ENCODE measurements around the gene ZMIZ1.

The ZMIZ1 gene

DNA sequence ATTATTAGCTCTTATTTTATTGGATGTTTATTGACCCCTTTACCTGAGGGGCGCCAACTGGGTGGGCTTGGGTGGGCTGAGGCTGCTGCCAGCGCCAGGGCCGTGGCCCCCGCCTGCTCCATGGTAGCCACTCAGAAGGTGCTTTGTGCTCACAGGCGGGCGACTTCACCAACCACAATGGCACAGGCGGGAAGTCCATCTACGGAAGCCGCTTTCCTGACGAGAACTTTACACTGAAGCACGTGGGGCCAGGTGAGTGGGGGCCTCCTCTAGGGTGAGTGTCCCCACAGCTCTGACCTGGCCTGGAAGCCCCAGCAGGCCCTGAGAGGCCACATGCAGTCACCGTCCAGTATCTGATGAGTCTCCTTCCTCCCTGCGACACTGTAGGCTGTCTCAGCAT, 282.6 kb downstream of the ZMIZ1 start:
- H3K9me3 ChIP-seq (ENCODE audit: control insufficient read depth, insufficient read depth, low read length): no peaks in the 10 kb centered on the region
- no peaks in the 10 kb centered on the region for H3K27me3 ChIP-seq (ENCODE audit: control insufficient read depth, insufficient read depth, low read length)
- H3K36me3 ChIP-seq (ENCODE audit: control insufficient read depth, insufficient read depth, low read length): peaks cover 70% of the 10 kb centered on the region
- peaks cover 10% of the 10 kb centered on the region; the same call in 1 of the 2 replicates for H3K4me1 ChIP-seq (ENCODE audit: control insufficient read depth, insufficient read depth, low read length)
- H3K9ac ChIP-seq (ENCODE audit: low read depth, low read length): no peak overlapping the region
- H3K27ac ChIP-seq (ENCODE audit: low read depth, low read length): no peak overlapping the region
- no peak overlapping the region for H3K4me3 ChIP-seq (ENCODE audit: low read depth, low read length)

DNA sequence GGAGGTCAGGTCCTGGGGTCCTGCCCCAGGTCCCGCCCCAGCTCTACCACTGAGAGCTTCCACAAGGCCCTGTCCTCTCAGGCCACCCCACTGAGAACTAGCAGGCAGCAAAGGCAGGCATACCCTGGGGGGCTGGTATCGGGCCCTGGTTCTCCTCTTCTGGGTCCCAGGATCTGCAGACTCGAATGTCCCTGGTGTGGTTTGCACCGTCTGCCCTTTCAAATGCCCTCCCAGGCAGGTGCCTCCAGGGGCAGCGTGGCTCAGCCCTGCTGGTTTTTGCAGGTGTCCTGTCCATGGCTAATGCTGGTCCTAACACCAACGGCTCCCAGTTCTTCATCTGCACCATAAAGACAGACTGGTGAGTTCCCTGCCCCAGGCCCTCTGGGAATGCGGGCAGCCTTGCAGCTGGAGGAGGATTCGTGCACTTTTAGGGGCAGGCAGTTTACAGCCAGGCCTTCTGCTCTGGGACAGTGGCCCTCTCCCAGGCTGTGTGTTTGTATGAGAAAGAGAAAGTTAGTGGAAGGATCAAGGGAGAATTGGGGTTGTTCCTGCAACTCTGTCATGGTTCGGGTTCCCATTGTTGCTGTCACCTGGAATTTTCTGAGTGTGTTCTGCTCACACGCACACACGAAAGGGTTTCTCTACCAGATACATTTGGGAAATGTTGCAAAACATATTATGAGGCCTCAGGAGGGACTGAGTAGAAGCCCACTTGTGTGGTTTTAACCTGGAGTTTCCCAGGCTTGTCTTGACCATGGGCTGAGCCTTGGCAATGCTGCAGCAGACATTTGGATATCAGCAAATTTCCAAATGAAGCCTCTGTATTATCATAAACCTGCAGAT, 283.5 kb downstream of the ZMIZ1 start:
- Histone ChIP-seq H3K27me3 (ENCODE audit: control insufficient read depth, insufficient read depth, low read length) (no peaks in the 10 kb centered on the region), H3K4me1 (ENCODE audit: control insufficient read depth, insufficient read depth, low read length) (peaks cover 5% of the 10 kb centered on the region; the same call in 1 of the 2 replicates), H3K27ac (ENCODE audit: low read depth, low read length) (no peak overlapping the region), H3K36me3 (ENCODE audit: control insufficient read depth, insufficient read depth, low read length) (peaks cover 70% of the 10 kb centered on the region), H3K9me3 (ENCODE audit: control insufficient read depth, insufficient read depth, low read length) (no peaks in the 10 kb centered on the region), H3K9ac (ENCODE audit: low read depth, low read length) (no peak overlapping the region), H3K4me3 (ENCODE audit: low read depth, low read length) (no peak overlapping the region)

DNA sequence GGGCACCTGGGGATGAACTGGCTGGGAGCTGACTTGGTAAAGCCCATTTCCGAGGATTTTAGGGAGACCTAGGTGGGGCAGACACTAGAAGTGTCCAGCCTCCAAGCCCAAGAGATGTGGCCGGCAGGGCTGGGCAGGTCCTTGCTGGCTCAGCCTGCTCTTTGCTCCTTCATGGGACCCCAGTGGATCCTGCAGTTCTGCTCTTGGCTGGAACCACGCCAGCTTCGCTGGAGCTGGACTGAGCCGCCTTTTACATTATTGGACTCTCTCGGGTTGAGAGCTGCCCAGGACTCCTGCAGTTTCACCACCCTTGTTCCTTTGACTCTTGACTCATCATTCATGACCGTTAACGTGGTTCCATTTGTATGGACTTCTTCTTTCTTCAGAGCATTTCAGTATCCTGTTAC, 284.2 kb downstream of the ZMIZ1 start:
- Histone ChIP-seq H3K27me3 (ENCODE audit: control insufficient read depth, insufficient read depth, low read length) (no peaks in the 10 kb centered on the region), H3K9me3 (ENCODE audit: control insufficient read depth, insufficient read depth, low read length) (no peaks in the 10 kb centered on the region), H3K9ac (ENCODE audit: low read depth, low read length) (no peak overlapping the region), H3K27ac (ENCODE audit: low read depth, low read length) (no peak overlapping the region), H3K4me1 (ENCODE audit: control insufficient read depth, insufficient read depth, low read length) (peaks cover 5% of the 10 kb centered on the region; the same call in 1 of the 2 replicates), H3K36me3 (ENCODE audit: control insufficient read depth, insufficient read depth, low read length) (peaks cover 70% of the 10 kb centered on the region), H3K4me3 (ENCODE audit: low read depth, low read length) (no peak overlapping the region)

DNA sequence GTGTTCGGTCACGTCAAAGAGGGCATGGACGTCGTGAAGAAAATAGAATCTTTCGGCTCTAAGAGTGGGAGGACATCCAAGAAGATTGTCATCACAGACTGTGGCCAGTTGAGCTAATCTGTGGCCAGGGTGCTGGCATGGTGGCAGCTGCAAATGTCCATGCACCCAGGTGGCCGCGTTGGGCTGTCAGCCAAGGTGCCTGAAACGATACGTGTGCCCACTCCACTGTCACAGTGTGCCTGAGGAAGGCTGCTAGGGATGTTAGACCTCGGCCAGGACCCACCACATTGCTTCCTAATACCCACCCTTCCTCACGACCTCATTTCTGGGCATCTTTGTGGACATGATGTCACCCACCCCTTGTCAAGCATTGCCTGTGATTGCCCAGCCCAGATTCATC, 285.0 kb downstream of the ZMIZ1 start:
- Histone ChIP-seq H3K9ac (ENCODE audit: low read depth, low read length) (no peak overlapping the region), H3K4me3 (ENCODE audit: low read depth, low read length) (no peak overlapping the region), H3K27me3 (ENCODE audit: control insufficient read depth, insufficient read depth, low read length) (no peaks in the 10 kb centered on the region), H3K9me3 (ENCODE audit: control insufficient read depth, insufficient read depth, low read length) (no peaks in the 10 kb centered on the region), H3K27ac (ENCODE audit: low read depth, low read length) (no peak overlapping the region), H3K4me1 (ENCODE audit: control insufficient read depth, insufficient read depth, low read length) (no peaks in the 10 kb centered on the region), H3K36me3 (ENCODE audit: control insufficient read depth, insufficient read depth, low read length) (peaks cover 68% of the 10 kb centered on the region)

DNA sequence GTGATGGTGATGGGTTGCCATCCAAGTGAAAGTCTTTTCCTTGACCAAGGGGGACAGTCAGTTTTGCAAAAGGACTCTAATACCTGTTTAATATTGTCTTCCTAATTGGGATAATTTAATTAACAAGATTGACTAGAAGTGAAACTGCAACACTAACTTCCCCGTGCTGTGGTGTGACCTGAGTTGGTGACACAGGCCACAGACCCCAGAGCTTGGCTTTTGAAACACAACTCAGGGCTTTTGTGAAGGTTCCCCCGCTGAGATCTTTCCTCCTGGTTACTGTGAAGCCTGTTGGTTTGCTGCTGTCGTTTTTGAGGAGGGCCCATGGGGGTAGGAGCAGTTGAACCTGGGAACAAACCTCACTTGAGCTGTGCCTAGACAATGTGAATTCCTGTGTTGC, 285.4 kb downstream of the ZMIZ1 start:
- no peak overlapping the region for H3K4me3 ChIP-seq (ENCODE audit: low read depth, low read length)
- no peak overlapping the region for H3K27ac ChIP-seq (ENCODE audit: low read depth, low read length)
- H3K9ac ChIP-seq (ENCODE audit: low read depth, low read length): no peak overlapping the region
- peaks cover 64% of the 10 kb centered on the region for H3K36me3 ChIP-seq (ENCODE audit: control insufficient read depth, insufficient read depth, low read length)
- no peaks in the 10 kb centered on the region for H3K4me1 ChIP-seq (ENCODE audit: control insufficient read depth, insufficient read depth, low read length)
- no peaks in the 10 kb centered on the region for H3K27me3 ChIP-seq (ENCODE audit: control insufficient read depth, insufficient read depth, low read length)
- no peaks in the 10 kb centered on the region for H3K9me3 ChIP-seq (ENCODE audit: control insufficient read depth, insufficient read depth, low read length)

GRCh38 chr10:79354615-79355014, 285.8 kb downstream of the ZMIZ1 start:
- Histone ChIP-seq H3K4me3 (ENCODE audit: low read depth, low read length) (no peak overlapping the region), H3K9me3 (ENCODE audit: control insufficient read depth, insufficient read depth, low read length) (no peaks in the 10 kb centered on the region), H3K27ac (ENCODE audit: low read depth, low read length) (no peak overlapping the region), H3K4me1 (ENCODE audit: control insufficient read depth, insufficient read depth, low read length) (no peaks in the 10 kb centered on the region), H3K36me3 (ENCODE audit: control insufficient read depth, insufficient read depth, low read length) (peaks cover 59% of the 10 kb centered on the region), H3K27me3 (ENCODE audit: control insufficient read depth, insufficient read depth, low read length) (no peaks in the 10 kb centered on the region), H3K9ac (ENCODE audit: low read depth, low read length) (no peak overlapping the region)

- Histone ChIP-seq H3K27me3 (ENCODE audit: control insufficient read depth, insufficient read depth, low read length) (no peaks in the 10 kb centered on the region), H3K4me3 (ENCODE audit: low read depth, low read length) (no peak overlapping the region), H3K9me3 (ENCODE audit: control insufficient read depth, insufficient read depth, low read length) (no peaks in the 10 kb centered on the region), H3K36me3 (ENCODE audit: control insufficient read depth, insufficient read depth, low read length) (peaks cover 50% of the 10 kb centered on the region), H3K27ac (ENCODE audit: low read depth, low read length) (no peak overlapping the region), H3K9ac (ENCODE audit: low read depth, low read length) (no peak overlapping the region), H3K4me1 (ENCODE audit: control insufficient read depth, insufficient read depth, low read length) (no peaks in the 10 kb centered on the region)
These were observed 286.8 kb downstream of the ZMIZ1 start for GRCh38 chr10:79355420-79356017.

DNA sequence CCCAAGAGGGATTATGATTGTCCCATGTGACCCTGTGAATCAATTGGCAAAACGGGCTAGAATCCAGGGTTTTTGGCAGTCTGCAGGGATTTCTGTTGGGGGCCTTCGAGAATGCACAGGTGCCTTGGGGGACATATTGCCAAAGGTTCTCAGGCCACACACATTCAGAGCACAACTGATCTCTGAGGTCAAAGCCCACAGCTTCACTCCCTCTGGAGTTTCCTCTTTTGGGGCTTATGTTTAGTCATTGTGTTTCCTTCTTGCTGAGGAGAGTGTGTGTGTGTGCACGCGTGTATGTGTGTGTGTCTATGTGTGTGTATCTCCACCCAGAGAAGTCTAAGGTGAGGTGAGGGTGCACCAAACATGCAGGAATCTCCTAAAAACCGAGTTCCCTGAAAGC, 287.3 kb downstream of the ZMIZ1 start:
- Histone ChIP-seq H3K27me3 (ENCODE audit: control insufficient read depth, insufficient read depth, low read length) (no peaks in the 10 kb centered on the region), H3K4me3 (ENCODE audit: low read depth, low read length) (no peak overlapping the region), H3K4me1 (ENCODE audit: control insufficient read depth, insufficient read depth, low read length) (no peaks in the 10 kb centered on the region), H3K36me3 (ENCODE audit: control insufficient read depth, insufficient read depth, low read length) (peaks cover 45% of the 10 kb centered on the region), H3K9me3 (ENCODE audit: control insufficient read depth, insufficient read depth, low read length) (no peaks in the 10 kb centered on the region), H3K9ac (ENCODE audit: low read depth, low read length) (no peak overlapping the region), H3K27ac (ENCODE audit: low read depth, low read length) (no peak overlapping the region)

GRCh38 chr10:79357180-79357579, 288.4 kb downstream of the ZMIZ1 start:
- H3K4me3 ChIP-seq (ENCODE audit: low read depth, low read length): no peak overlapping the region
- H3K4me1 ChIP-seq (ENCODE audit: control insufficient read depth, insufficient read depth, low read length): no peaks in the 10 kb centered on the region
- H3K27ac ChIP-seq (ENCODE audit: low read depth, low read length): no peak overlapping the region
- H3K27me3 ChIP-seq (ENCODE audit: control insufficient read depth, insufficient read depth, low read length): no peaks in the 10 kb centered on the region
- H3K9me3 ChIP-seq (ENCODE audit: control insufficient read depth, insufficient read depth, low read length): no peaks in the 10 kb centered on the region
- peaks cover 35% of the 10 kb centered on the region for H3K36me3 ChIP-seq (ENCODE audit: control insufficient read depth, insufficient read depth, low read length)
- no peak overlapping the region for H3K9ac ChIP-seq (ENCODE audit: low read depth, low read length)

DNA sequence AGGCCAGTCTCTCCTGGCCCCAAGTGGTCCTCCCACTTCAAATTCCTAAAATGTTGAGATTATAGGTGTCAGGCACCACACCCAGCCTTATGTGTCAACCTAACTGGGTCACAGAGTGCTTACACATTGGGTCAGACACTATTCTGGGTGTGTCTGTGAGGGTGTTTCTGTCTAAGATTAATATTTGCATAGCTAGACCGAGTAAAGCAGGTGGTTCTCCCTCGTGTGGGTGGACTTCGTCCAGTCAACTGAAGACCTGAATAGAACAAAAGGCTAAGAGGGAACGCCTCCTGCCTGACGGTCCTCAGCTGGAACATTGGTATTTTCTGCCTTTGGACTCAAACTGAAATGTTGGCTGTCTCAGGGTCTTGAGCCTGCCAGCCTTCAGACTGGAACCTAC, 290.0 kb downstream of the ZMIZ1 start:
- H3K4me3 ChIP-seq (ENCODE audit: low read depth, low read length): no peak overlapping the region
- no peaks in the 10 kb centered on the region for H3K4me1 ChIP-seq (ENCODE audit: control insufficient read depth, insufficient read depth, low read length)
- H3K9ac ChIP-seq (ENCODE audit: low read depth, low read length): no peak overlapping the region

GRCh38 chr10:79359816-79360498, 291.2 kb downstream of the ZMIZ1 start:
- H3K9me3 ChIP-seq (ENCODE audit: control insufficient read depth, insufficient read depth, low read length): no peaks in the 10 kb centered on the region
- H3K27me3 ChIP-seq (ENCODE audit: control insufficient read depth, insufficient read depth, low read length): no peaks in the 10 kb centered on the region; the same call in 1 of the 2 replicates
- H3K27ac ChIP-seq (ENCODE audit: low read depth, low read length): no peak overlapping the region
- no peak overlapping the region for H3K9ac ChIP-seq (ENCODE audit: low read depth, low read length)
- H3K4me1 ChIP-seq (ENCODE audit: control insufficient read depth, insufficient read depth, low read length): no peaks in the 10 kb centered on the region
- peaks cover 8% of the 10 kb centered on the region for H3K36me3 ChIP-seq (ENCODE audit: control insufficient read depth, insufficient read depth, low read length)
- no peak overlapping the region for H3K4me3 ChIP-seq (ENCODE audit: low read depth, low read length)

More for the DNA sequence above, 290.0 kb downstream of the ZMIZ1 start:
- no peaks in the 10 kb centered on the region for H3K9me3 ChIP-seq (ENCODE audit: control insufficient read depth, insufficient read depth, low read length)
- H3K36me3 ChIP-seq (ENCODE audit: control insufficient read depth, insufficient read depth, low read length): peaks cover 19% of the 10 kb centered on the region
- no peak overlapping the region for H3K27ac ChIP-seq (ENCODE audit: low read depth, low read length)
- H3K27me3 ChIP-seq (ENCODE audit: control insufficient read depth, insufficient read depth, low read length): no peaks in the 10 kb centered on the region

Measured in HUES48 (cell line).